ENCODE measurements around the gene MALAT1. TPM values are rescaled to one million over a fixed set of nuclear protein-coding genes. Genes with fewer than 3 reads are reported as not detected.

The MALAT1 gene
- total and polyA plus RNA-seq, 2 experiments from 2014 or later, result 2,206 to 6,020 TPM

- Mint-ChIP-seq H3K36me3 (ENCODE audit: low read depth) (peaks cover 14% of the 10 kb centered on the region), H3K4me3 (no peak overlapping the region), H3K9me3 (no peaks in the 10 kb centered on the region), H3K27me3 (ENCODE audit: insufficient read depth, low read depth, poor library complexity) (peaks cover 20% of the 10 kb centered on the region), H3K4me1 (0 out of 3 replicates have a peak, but pooled peaks cover 2% of the 10 kb centered on the region), H3K27ac (no peak overlapping the region)
- peaks cover 22% of the 10 kb centered on the region for H3K27me3 ChIP-seq (ENCODE audit: insufficient read depth)
- DNase-seq (ENCODE audit: low spot score) (no peak), ATAC-seq (no peak)
- TF ChIP-seq EZH2phosphoT487 (IDR thresholded peaks at IDR 0.05; ENCODE audit: unreplicated experiment), result no peak
- TF ChIP-seq NANOG (IDR thresholded peaks at IDR 0.05; ENCODE audit: borderline replicate concordance), result no peak
- TF ChIP-seq, protein P1, sequence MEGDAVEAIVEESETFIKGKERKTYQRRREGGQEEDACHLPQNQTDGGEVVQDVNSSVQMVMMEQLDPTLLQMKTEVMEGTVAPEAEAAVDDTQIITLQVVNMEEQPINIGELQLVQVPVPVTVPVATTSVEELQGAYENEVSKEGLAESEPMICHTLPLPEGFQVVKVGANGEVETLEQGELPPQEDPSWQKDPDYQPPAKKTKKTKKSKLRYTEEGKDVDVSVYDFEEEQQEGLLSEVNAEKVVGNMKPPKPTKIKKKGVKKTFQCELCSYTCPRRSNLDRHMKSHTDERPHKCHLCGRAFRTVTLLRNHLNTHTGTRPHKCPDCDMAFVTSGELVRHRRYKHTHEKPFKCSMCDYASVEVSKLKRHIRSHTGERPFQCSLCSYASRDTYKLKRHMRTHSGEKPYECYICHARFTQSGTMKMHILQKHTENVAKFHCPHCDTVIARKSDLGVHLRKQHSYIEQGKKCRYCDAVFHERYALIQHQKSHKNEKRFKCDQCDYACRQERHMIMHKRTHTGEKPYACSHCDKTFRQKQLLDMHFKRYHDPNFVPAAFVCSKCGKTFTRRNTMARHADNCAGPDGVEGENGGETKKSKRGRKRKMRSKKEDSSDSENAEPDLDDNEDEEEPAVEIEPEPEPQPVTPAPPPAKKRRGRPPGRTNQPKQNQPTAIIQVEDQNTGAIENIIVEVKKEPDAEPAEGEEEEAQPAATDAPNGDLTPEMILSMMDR (conservative IDR thresholded peaks at IDR 0.05; ENCODE audit: low read depth in 2 of 2), result no peak
- peaks cover 30% of the 10 kb centered on the region; the same call in 1 of the 2 replicates for H3F3A ChIP-seq (replicated peaks; ENCODE audit: low read depth)
- H3K27ac ChIP-seq (ENCODE audit: low read depth), result no peak overlapping the region
- H3K4me2 ChIP-seq, result no peak overlapping the region
- H3K9me2 ChIP-seq (ENCODE audit: insufficient read depth), result no peaks in the 10 kb centered on the region
- H3K4me1 ChIP-seq (ENCODE audit: insufficient read depth), result peaks cover 5% of the 10 kb centered on the region; the same call in 1 of the 2 replicates
- H3K79me2 ChIP-seq (replicated peaks; ENCODE audit: insufficient read depth), result no peaks in the 10 kb centered on the region
- H2AFZ ChIP-seq, result no peak overlapping the region
- H4K20me1 ChIP-seq (replicated peaks; ENCODE audit: insufficient read depth), result no peaks in the 10 kb centered on the region; the same call in 1 of the 2 replicates
- H3K36me3 ChIP-seq (ENCODE audit: insufficient read depth), result no peaks in the 10 kb centered on the region; the same call in 1 of the 2 replicates
- no peak overlapping the region for H3K4me3 ChIP-seq
Measured at GRCh38 chr11:65536412-65537295, 37.8 kb downstream of the MALAT1 start.

GRCh38 chr11:65537296-65537597, 38.4 kb downstream of the MALAT1 start:
- H3K27ac ChIP-seq (ENCODE audit: low read depth), result no peak overlapping the region
- DNase-seq (ENCODE audit: low spot score) (no peak), ATAC-seq (no peak)
- no peaks in the 10 kb centered on the region for H3K9me2 ChIP-seq (ENCODE audit: insufficient read depth)
- no peaks in the 10 kb centered on the region; the same call in 1 of the 2 replicates for H3K36me3 ChIP-seq (ENCODE audit: insufficient read depth)
- no peak overlapping the region for H3K4me2 ChIP-seq
- H3K4me1 ChIP-seq (ENCODE audit: insufficient read depth), result peaks cover 5% of the 10 kb centered on the region; the same call in 1 of the 2 replicates
- no peak overlapping the region for H2AFZ ChIP-seq
- Mint-ChIP-seq H3K27ac (no peak overlapping the region), H3K27me3 (ENCODE audit: insufficient read depth, low read depth, poor library complexity) (peaks cover 20% of the 10 kb centered on the region), H3K9me3 (no peaks in the 10 kb centered on the region), H3K4me3 (peak overlapping the region; percentile 44; the same call in 1 of the 3 replicates), H3K36me3 (ENCODE audit: low read depth) (peaks cover 11% of the 10 kb centered on the region), H3K4me1 (0 out of 3 replicates have a peak, but pooled peaks cover 2% of the 10 kb centered on the region)
- H4K20me1 ChIP-seq (replicated peaks; ENCODE audit: insufficient read depth), result no peaks in the 10 kb centered on the region; the same call in 1 of the 2 replicates
- H3F3A ChIP-seq (replicated peaks; ENCODE audit: low read depth), result peaks cover 33% of the 10 kb centered on the region; the same call in 1 of the 2 replicates
- no peak for TF ChIP-seq CREB1 (CRISPR knock-in tag; IDR thresholded peaks at IDR 0.05; ENCODE audit: low read depth)
- no peak for TF ChIP-seq JUNB (IDR thresholded peaks at IDR 0.05; ENCODE audit: unreplicated experiment)
- TF ChIP-seq, protein P1 (conservative IDR thresholded peaks at IDR 0.05; ENCODE audit: low read depth in 2 of 2), result no peak
- H3K4me3 ChIP-seq, result no peak overlapping the region
- peaks cover 27% of the 10 kb centered on the region for H3K27me3 ChIP-seq (ENCODE audit: insufficient read depth)
- H3K79me2 ChIP-seq (replicated peaks; ENCODE audit: insufficient read depth), result no peaks in the 10 kb centered on the region

Measured in GM23338 (cell line).